Astrocyte of the spinal cord (primary cell): ENCODE results near the gene ASCL3.

Experiments used
- DNase-seq: peaks from one replicate; pipeline ENCODE4 v3.0.0; 2011; ENCODE audit warnings: low read depth, low spot score
- H3K4me3 ChIP-seq: 2 replicates; pipeline ENCODE4 v1.5.1; 2011; ENCODE audit warnings: low read depth, mild to moderate bottlenecking, low read length, moderate library complexity
- CTCF ChIP-seq: IDR thresholded peaks from 2 replicates; pipeline ENCODE4 v1.5.1; 2012; ENCODE audit warnings: low read depth, mild to moderate bottlenecking, low read length, inconsistent platforms
- in situ Hi-C: cut with HindIII; loops from 2 replicates; pipeline ENCODE4 v1.10.0; 2017; ENCODE audit warnings: low sequenced_read_pairs

The ASCL3 gene

GRCh38 chr11:8934742-8935488 lies 7.9 kb downstream of the ASCL3 start:
- H3K4me3 ChIP-seq: no peak overlapping the region
- in situ Hi-C loops: no loop called here
- TF ChIP-seq CTCF: no peak
- DNase-seq: peak; percentile 46

DNA sequence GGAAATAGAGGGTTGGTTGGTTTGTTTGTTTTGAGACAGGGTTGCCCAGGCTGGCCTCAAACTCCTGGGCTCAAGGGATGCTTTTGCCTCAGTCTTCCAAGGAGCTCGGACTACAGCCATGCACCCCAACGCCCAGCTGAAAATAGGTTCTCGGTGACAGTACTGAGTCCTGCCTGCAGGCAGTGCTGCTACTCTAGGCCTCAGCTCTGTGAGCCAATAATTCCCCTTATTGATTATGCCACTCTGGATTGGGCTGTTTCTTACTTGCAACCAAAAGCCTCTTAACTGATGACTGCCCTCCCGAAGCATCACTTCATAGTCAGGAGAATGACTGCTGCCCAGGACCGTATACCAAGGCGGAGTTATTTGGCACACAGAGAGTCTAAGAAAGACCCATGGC lies 8.9 kb downstream of the ASCL3 start:
- in situ Hi-C loops: no loop called here
- DNase-seq: no peak
- TF ChIP-seq CTCF: peak; percentile 18
- no peak overlapping the region for H3K4me3 ChIP-seq

- TF ChIP-seq CTCF: no peak
- H3K4me3 ChIP-seq: no peak within 1 kb of the TSS
- in situ Hi-C loops: no loop called here
- no peak for DNase-seq
Observed at GRCh38 chr11:8932564-8933180, 10.1 kb downstream of the ASCL3 start, which contains the start of gene C11orf16. TSS of gene C11orf16 (minus strand) at chr11:8932947. CDS start at chr11:8932308, 639 bp downstream.

DNA sequence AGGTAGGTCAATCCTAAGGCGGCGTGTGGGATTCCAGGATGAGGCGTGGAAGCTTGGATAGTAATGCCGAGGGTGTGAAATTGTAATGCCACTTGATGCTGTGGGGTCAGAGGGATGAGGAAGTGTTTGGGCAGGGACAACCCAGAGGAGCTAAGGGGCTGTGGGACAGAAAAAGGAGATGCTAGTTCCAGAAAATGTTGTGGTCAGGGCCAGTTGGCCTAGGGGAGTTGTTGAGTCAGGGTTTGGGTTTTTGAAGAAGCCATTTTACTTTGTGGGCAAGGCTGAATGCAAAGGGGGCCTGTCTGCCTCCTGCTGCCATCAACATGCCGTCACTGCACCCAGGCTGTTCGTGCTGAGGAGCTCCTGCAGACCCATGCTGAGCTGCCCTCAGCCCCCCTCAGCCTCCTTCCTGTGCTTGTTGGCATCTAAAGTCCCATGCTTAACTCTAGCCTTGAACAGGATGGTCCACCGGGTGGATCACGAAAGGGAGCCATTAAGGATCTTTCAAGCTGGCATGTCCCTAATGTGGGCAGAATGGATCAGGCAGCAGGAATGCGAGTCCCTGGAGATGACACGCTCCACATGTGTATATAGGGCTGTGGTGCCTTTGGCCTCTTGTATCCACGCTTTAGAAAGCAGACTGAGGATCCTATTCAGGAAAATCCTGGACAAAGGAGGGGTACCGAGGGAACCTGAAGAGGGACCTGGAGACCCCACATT lies 12.2 kb downstream of the ASCL3 start:
- no peak for DNase-seq
- TF ChIP-seq CTCF: no peak
- in situ Hi-C loops: no loop called here
- H3K4me3 ChIP-seq: no peak overlapping the region

- in situ Hi-C loops: no loop called here
- TF ChIP-seq CTCF: no peak
- no peak overlapping the region for H3K4me3 ChIP-seq
- no peak for DNase-seq
Observed at GRCh38 chr11:8928981-8929615, 13.7 kb downstream of the ASCL3 start.

DNA sequence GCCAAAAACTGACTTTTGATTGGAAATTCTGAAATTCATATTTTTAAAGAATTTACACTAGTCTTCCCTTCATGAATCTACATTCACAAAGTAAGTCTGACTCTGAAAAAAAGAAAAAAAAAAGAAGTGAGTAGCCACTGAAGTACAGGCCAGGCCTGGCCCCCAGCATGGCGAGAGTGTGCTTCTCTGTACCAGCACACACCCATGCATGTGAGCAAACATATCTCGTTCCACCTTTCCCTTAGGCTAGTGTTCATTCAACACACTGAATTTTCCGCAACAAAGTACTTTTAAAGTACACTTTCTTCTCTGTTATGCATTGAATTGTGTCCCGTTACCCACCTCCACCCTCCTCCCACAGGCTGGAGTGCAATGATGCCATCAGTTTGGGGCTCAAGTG lies 14.6 kb downstream of the ASCL3 start:
- DNase-seq: no peak
- H3K4me3 ChIP-seq: no peak overlapping the region
- no peak for TF ChIP-seq CTCF
- in situ Hi-C loops: no loop called here
